GM18508 (cell line): ENCODE data around the gene CNTN3.

Source experiments
- ATAC-seq: cut with Tn5 transposase; IDR thresholded peaks from one replicate; pipeline ENCODE4 v1.9.1; 2021; ENCODE audit warnings: moderate number of reproducible peaks; ENCODE audit not compliant: insufficient read depth, unreplicated experiment

The CNTN3 gene

DNA sequence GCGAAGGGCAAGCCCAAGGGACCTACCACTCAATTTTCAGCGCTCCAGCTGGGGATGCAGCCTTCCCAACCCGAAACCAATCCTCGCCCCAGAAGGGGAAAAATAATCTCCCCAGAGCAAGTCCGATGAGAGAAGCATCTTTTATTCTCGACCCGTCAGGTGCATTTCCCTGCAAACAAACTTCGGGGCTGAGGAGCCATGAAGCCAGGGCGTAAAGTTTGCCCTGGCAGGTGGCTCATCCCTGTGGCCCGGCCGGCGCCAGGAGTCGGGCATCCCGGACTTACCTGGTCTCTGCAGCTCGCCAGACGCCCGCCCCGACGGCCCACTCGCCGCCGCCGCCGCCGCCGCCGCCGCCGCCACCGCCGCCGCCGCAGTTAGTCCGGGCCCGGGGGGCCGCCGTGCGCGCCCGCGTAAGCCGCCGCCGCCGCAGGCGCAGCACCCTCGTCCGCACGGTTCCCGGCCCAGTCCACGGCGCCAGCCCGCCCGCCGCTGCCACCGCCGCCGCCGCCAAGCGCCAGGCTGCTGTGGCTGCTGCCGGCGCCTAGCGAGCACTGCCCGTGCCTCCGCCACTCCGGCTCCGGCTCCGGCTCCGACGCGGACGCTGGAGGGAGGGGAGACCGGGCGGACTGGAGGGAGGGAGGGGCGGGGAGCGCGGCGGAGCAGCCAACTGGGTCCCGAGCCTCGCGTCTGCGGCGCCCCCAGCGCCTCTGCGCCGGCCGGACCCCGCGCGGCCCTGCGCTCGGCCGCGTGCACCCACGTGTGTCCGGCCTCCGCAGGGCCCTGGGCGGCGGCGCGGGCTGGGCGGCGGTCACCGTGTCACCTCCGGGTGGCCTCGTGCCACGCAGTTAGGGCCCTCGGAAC, at the start of gene CNTN3:
TSS of gene CNTN3 (minus strand) at position 553 of the 861 bp plus-strand sequence. CDS start 93,547 bp downstream, outside the sequence.
- no peak for ATAC-seq

DNA sequence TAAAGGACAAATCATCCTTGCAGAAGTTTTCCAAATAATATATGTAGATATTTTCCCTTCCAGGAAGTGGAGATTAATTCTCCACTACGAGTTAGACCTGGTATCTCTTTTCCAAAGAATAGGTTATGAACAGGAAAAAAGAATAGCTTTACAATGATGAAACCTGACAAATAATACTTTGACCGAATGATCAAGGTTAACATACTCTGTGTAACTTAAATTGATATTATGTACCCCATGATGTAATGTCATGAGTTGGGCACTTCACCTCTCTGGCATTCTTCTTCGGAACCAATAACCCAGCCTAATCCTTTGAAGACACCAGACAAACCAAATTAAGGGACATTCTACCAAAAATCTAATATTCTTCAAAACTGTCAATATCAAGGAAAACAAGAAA, 48.7 kb upstream of the CNTN3 start:
- ATAC-seq = no peak

DNA sequence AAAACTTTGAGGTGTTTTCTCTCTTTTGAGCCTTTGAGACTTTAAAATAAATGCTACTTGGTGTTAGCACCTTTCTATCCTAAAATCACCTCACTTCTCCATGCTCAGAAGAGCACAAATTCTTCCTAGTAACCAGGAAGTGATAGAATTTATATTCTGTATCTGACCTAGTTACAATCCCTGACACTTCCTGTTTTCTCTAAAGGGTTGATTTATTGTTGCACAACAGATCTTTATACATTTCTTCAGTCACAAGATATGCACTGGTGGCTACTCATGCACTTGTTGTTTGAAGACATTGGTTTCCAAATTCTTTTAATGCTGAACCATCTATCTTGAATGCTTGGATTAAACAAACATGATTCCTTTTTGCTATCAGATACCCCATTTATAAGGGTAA, 47.2 kb upstream of the CNTN3 start:
- no peak for ATAC-seq

DNA sequence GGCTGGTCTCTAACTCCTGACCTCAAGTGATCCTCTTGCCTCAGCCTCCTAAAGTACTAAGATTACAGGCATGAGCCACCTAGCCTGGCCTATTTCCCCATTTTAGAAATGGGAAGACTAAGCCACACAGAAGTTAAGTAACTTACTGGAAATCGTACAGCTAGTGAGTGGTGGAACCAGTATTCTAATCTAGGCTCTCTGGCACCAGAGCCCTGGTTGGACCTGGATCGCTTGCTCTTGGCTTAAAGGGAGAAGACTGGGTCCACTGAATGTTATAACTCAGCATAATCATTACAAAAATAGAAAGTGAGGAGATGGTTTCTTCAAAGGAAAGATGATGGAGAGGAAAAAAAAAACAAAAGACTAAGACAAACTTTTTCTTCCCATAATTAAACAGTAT, 37.4 kb upstream of the CNTN3 start:
- ATAC-seq = no peak

DNA sequence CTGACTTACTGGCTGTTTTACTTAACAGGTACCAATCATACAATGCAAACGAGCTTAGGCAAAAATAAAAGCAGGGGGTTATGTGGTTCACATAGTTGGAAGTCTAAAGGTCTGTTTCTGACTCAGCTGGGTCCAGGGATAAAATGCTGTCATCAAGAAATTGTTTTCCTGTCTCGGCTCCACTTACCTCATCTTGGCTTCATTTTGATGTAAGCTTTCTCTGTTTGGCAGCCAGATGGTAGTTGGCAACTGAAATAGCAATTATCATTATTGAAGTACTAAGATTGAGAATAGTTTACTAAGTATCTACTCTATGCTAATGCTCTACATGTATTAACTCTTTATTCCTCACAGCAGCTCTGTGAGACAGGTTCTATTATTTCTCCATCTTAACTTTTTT, 36.8 kb upstream of the CNTN3 start:
- ATAC-seq = no peak

DNA sequence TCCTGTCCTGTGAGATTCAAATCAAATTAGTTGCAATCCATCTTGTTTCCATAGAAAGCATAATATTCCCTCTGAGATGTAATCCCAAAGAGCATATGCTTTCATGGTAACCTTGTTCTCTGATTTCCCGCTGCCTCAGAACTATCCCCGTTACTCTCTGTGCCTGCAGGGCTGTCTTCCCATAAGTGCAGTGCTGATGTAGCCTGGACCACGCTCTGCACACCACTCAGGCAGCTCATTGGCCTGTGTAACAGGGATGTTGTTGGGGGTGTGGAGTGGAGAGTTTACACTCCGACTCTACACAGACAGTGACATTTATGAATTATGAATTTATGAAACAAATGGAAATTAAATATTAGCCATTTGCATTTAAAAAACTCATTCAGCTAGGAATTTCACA, 33.6 kb upstream of the CNTN3 start:
- no peak for ATAC-seq

DNA sequence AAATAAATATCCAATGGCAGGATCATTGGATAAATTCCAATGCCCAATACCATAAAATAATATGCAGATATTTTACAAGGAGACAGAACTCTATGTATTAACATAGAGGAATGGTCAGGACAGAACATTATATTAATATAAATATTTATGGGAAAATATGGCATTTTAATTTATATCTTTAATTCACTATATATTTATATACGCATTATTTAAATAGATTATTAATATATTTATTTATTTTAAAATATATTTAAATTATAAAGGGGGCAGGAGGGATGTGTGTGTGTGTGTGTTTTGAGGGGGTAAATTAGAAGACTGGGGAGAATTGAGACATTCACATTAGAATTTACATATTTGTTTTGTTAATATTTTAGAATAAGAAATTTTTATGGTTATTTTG, 31.6 kb upstream of the CNTN3 start:
- ATAC-seq = no peak

DNA sequence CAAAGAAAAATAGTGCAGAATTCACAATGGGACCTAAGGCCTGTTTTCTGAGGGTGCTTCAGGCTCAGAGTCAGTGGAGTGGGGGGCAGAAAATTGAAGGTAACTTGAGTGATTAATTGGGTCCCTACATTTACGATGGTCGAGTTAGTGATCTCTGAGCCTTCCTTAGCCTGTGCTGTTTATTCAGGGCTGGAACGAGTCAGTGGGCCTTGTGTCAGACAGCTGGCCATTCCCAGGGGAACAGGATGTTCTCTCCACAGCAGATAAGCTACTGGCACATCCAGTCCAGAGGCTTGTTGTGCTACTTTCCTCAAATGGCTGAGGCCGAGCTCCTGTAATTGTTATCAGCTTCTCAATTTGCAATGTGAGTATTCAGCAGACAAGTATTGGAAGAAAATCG, 29.2 kb upstream of the CNTN3 start:
- no peak for ATAC-seq

DNA sequence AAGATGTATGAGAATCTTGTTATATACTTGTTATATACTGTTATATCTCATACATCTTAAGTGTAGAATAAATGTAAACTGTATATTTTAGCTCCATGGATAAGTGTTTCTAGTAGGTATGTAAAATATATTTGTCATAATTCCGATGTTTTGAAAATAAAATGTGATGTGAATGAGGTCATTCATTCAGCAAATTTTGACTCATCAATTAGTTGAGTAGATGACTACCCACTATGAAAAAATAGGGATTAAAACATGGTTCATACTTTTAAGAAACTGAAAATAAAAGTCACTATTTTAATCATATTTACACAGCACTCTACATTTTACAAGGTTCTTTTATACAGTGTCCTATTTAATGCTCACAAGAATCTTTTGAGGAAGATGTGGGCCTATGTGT, 28.4 kb upstream of the CNTN3 start:
- no peak for ATAC-seq

DNA sequence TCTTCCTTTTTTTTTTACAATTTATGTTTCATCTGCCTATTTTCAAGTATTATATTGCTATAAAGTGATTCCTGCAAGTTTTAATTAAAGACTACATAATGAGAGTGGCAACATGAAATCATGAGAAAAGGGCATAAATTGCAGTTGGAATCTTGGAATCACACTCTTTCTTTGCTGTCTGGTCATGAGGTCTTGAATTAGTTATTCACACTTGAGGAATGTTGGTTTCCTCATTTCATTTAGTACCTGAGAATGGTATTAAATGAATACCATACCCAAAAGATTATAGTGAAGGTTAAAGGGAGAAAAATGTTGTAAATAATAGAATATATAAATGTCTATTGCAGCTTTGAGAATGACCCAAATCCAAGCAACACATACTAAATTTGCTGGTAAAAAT, 25.8 kb upstream of the CNTN3 start:
- no peak for ATAC-seq

DNA sequence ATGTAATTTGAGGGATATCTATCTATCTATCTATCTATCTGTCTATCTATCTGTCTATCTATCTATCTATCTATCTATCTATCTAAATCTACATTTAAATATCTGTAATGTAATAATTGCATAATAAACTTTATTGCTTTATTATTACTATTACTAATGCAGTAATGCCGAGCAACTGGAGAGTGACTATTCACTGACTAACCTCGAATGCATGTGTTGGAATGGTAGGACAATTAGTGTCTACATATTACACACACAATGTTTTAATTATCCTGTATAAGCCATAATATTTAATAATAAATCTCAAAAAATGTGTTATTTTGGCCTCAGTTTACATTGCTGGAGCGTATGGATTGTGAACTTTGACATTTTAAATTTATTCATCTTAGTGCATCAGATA, 25.2 kb upstream of the CNTN3 start:
- no peak for ATAC-seq

DNA sequence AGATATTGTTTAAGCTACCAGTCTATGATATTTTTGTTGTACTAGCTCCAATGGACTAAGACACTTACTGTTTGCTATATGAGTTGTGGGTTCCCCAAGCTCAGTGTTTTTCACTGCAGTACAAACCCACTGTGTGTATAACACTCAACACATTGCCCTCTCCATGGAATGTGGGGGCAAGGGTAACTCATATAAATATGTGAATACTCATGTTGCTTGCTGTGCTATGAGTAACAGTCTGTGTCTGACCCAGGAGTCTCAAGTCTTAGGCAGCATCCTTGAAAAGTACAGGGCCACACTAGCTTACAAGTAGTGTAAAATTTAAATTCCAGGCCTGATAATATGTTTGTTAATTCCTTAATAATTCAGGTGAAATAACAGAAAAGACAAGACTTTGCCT, 22.5 kb upstream of the CNTN3 start:
- ATAC-seq = no peak

DNA sequence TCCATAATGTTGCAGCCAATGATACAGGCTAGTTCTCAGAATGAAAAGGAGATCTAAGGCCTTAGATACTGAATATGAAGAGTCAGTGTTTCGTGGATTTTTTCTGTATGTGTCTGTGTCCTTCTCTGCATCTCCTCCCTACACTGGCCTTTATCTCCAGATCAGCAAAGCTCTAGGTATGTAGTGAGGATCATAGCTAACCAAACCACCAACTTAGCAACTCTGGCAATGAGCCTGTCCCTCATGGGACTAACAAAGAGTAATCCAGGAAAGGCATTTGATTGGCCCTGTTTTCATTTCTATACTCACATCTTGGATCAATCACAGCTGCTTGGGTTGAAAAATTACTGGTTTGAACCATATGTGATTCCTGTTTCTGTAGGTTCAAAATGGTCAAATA, 18.6 kb upstream of the CNTN3 start:
- ATAC-seq = no peak

DNA sequence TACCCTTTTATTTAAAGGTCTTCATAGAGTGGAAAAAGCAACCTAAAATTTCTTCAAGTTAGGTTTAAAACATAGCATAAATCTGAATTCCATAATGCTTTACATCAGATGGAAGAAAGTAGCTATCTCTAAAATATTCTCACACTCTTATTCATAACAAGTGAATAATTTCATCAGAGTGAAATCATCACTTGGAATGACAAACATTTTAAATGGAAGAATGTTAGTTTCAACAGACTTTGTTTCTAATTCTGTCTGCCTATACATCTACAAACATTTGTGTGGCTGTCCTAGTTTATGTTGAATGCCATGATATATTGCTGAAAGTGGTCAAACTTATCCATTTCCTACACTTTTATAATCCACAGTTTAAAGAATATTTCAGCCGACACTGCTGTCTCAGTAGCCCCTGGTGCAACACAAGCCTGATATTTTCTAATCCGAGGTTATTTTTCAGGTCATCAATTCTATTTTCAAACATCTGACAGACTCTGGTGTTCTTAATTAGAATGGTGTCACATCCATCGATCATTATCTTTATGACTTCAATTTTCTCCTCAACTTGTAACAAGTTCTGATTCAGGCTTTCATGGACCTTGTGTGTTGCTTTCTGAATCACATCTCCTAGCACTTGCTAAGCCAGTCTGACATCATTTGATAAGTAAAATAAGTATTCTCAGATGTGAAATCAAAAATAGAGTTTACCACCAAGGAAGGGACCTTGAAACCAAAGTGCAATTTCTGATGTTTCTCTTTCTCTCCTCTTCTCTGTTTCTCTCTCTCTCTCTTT, 17.1 kb upstream of the CNTN3 start:
- ATAC-seq = no peak

DNA sequence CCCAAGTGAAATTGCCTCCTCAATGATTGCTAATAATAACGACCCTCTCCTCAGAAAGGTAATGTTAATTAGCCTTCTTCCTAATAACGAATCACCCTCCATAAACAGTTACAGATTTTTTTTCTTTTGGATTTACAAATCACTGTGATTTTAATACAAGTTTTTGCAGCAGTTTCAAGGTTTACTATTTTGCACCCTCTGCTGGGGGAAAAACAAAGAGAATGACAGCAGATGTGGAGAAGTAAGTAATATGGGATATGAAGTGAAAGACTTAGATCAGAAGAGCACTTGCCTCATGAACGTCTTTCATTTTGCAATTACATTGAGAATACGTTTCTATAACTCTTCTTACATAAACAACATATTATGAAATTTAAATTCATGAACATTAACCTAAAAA, 16.1 kb upstream of the CNTN3 start:
- ATAC-seq = no peak

DNA sequence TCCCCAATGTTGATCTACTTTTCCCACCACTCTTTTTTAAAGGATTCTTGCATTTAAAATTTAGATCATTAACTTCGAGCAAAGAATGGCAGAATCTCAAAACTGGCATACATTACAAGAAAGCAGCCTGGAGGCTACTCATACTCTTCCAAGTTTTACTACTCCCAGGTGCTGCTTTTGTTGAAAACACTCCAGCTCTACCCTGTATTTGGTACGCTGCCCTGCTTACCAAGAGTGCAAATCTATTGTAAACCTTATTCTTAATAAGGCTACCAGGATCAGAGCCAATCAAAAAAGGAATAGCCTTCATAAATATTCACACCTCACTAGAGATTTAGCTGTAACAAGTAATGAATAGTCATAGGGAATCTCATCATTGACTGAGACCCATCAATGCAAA, 11.6 kb upstream of the CNTN3 start:
- ATAC-seq = no peak

DNA sequence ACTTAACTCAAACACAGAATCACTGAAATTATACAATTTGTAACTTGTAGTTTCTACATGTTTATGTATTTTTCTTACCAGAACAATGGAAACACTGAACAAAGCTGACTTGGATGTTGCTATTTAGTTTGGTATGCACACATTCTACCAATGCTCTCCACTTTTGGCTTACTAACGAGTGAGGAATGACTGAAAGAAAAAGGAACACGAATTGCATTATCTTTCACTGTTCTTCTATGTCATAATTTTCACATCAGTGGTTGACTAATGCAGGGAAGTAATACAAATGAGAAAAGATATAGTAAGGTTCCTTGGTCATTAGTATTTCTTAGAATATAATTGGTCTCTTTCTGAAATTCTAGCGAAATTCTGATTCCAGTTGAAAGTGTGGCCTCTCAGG, 9.8 kb upstream of the CNTN3 start:
- no peak for ATAC-seq

DNA sequence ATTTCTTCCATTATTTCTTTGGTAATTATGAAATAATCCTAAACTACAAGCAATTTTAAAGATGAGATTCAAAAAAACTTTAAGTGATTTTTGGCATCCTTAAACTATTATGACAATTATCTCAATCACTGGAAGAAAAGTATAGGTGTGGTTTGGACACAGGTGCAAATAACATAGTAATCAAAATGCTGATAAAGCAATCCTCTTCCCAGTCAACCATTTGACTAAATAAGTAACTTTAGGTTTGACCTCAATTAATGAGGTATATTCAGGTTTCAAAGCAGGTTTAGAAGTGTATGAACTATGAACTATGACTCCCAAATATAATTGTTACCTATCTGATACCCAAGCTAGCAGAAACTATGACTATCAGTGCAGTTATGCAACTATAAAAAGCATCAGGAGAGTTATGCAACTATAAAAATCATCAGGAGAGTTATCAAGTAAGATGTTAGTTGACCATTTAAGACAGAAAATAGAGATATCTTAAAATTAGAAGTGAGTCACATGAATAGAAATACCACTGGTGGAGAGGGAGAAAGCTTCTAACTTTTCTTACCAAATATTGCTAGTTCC, 8.9 kb upstream of the CNTN3 start:
- no peak for ATAC-seq

DNA sequence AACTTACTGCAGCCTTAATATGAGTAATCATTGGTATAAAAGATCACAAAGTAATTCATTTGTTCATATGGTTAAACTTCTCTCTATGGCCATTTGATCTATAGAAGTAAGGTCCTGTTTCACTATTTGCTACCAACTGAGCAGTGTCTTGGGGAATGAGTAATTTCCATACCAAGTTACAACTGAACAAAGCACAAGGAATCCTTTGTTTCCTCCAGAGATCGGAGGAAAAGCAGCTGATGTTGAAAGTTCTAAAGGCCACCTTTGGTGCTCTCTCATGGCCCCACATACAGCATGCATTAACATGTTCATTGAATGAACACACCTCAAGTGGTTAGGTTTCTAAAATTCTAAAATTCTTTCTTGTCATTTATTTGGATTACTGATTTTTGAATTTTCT, 7.1 kb upstream of the CNTN3 start:
- ATAC-seq = no peak

DNA sequence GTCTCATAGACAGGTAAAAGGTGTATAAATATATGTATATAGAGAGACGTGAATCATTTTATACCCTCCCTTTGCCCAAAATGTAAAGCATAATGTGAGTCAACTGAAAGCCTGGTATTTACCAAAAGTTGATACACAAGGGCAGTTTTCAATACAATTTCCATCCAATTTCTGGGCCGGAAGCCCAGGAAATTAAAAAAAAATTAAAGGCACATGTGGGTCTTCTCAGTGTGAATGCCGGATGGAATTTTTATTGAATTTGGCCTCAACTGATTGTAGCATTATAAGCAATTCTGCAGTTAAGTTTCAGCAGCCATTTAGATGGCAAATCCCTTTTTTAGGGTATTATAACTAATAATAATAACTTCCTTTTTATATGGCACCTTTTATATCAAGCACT, 3.3 kb upstream of the CNTN3 start:
- ATAC-seq = no peak

DNA sequence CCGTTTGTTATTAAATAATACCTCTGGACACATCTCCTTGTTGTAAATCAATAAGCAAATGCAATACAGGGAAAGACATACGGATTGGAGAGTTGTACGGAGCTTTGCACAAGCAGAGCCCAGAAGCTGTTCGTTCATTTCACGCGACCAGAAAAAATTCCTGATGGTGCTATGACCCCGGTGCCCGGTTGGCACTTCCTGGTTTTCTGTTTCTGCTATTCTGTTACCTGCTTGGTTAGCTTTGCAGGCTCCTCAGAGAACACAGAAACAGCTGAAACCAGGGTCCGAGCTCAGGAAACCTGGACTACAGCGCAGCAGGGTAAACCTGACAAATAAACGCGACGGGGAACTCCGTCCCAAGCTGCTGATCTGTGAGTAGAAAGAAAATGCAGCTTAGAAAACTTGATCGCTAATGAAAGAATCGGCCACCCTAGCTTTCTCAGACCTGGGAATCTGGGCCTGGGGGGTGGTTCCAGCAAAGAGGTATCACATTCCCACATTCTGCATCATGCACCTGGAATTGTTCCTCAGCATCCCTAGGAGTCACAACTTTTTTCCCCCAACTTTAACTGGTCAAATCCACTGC, 845 bp downstream of the CNTN3 start:
- ATAC-seq = no peak
